Measurements from ENCODE around the gene SRBD1.
A peak's percentile ranks its signal among the peaks of the same experiment; 100 is the strongest.

Gene SRBD1

GRCh38 chr2:45554742-45555140 lies 56.3 kb downstream of the SRBD1 start:
- POLR2A ChIA-PET = interaction anchor here (0.6 kb wide), 1 partner anchor 60 kb away, joined by 3 read pairs; no protein-coding TSS in a partner anchor
- DNase-seq = no peak
- peaks cover 10 to 30% (median 23%) of the 10 kb centered on the region in 4 experiments for H3K36me3 ChIP-seq (ENCODE audit: control insufficient read depth in 4 of 4, insufficient read depth in 4 of 4, low read length in 3 of 4)

GRCh38 chr2:45554073-45554741 lies 56.9 kb downstream of the SRBD1 start:
- Histone ChIP-seq H3K27ac (ENCODE audit: insufficient read depth in 1 of 2, low read depth in 1 of 2, low read length in 2 of 2, poor library complexity in 1 of 2, severe bottlenecking in 2 of 2) (no peak overlapping the region), H3K9me3 (ENCODE audit: control extremely low read depth in 1 of 5, control insufficient read depth in 4 of 5, insufficient read depth in 2 of 5, low read depth in 1 of 5, low read length in 4 of 5) (no peaks in the 10 kb centered on the region), H3K4me1 (ENCODE audit: control extremely low read depth in 1 of 4, control insufficient read depth in 4 of 4, insufficient read depth in 4 of 4, low read length in 3 of 4) (no peaks in the 10 kb centered on the region), H3K27me3 (replicated peaks in 2 of 5; ENCODE audit: control insufficient read depth in 4 of 5, insufficient read depth in 5 of 5, low read length in 4 of 5) (no peaks in the 10 kb centered on the region), H3K4me3 (ENCODE audit: control insufficient read depth in 1 of 7, extremely low read depth in 1 of 7, insufficient read depth in 4 of 7, low read depth in 2 of 7, low read length in 6 of 7) (no peak overlapping the region), H3K36me3 (ENCODE audit: control insufficient read depth in 4 of 4, insufficient read depth in 4 of 4, low read length in 3 of 4) (peaks cover 10 to 30% (median 23%) of the 10 kb centered on the region in 4 experiments)
- WGBS (ENCODE audit: insufficient coverage) = 43% methylated on average over 1 of the region's 2 CpGs
- ChIA-PET POLR2A (interaction anchor here (0.6 kb wide), 1 partner anchor 59 kb away, joined by 3 read pairs; no protein-coding TSS in a partner anchor), CTCF (interaction anchor here (1.1 kb wide), 1 partner anchor 23 kb away, joined by 3 read pairs; no protein-coding TSS in a partner anchor)
- DNase-seq = no peak

More at GRCh38 chr2:45554742-45555140, 56.3 kb downstream of the SRBD1 start:
- 88% methylated on average over 1 of the region's 1 CpG for WGBS (ENCODE audit: insufficient coverage)
- Histone ChIP-seq H3K27ac (ENCODE audit: insufficient read depth in 1 of 2, low read depth in 1 of 2, low read length in 2 of 2, poor library complexity in 1 of 2, severe bottlenecking in 2 of 2) (no peak overlapping the region), H3K4me1 (ENCODE audit: control extremely low read depth in 1 of 4, control insufficient read depth in 4 of 4, insufficient read depth in 4 of 4, low read length in 3 of 4) (no peaks in the 10 kb centered on the region), H3K27me3 (replicated peaks in 2 of 5; ENCODE audit: control insufficient read depth in 4 of 5, insufficient read depth in 5 of 5, low read length in 4 of 5) (no peaks in the 10 kb centered on the region), H3K4me3 (ENCODE audit: control insufficient read depth in 1 of 7, extremely low read depth in 1 of 7, insufficient read depth in 4 of 7, low read depth in 2 of 7, low read length in 6 of 7) (no peak overlapping the region), H3K9me3 (ENCODE audit: control extremely low read depth in 1 of 5, control insufficient read depth in 4 of 5, insufficient read depth in 2 of 5, low read depth in 1 of 5, low read length in 4 of 5) (no peaks in the 10 kb centered on the region)
- CTCF ChIA-PET = interaction anchor here (0.7 to 1.1 kb wide), 2 partner anchors 23 to 1262 kb away, joined by 3 read pairs; no protein-coding TSS in a partner anchor

GRCh38 chr2:45551862-45552261 lies 59.2 kb downstream of the SRBD1 start:
- H3K9me3 ChIP-seq (ENCODE audit: control extremely low read depth in 1 of 5, control insufficient read depth in 4 of 5, insufficient read depth in 2 of 5, low read depth in 1 of 5, low read length in 4 of 5) = no peaks in the 10 kb centered on the region
- ChIA-PET CTCF (no interaction called here), POLR2A (no interaction called here)
- no peaks in the 10 kb centered on the region for H3K4me1 ChIP-seq (ENCODE audit: control extremely low read depth in 1 of 4, control insufficient read depth in 4 of 4, insufficient read depth in 4 of 4, low read length in 3 of 4)
- DNase-seq = no peak
- WGBS (ENCODE audit: insufficient coverage) = 97% methylated on average over 3 of the region's 5 CpGs
- no peak overlapping the region for H3K4me3 ChIP-seq (ENCODE audit: control insufficient read depth in 1 of 7, extremely low read depth in 1 of 7, insufficient read depth in 4 of 7, low read depth in 2 of 7, low read length in 6 of 7)
- H3K27me3 ChIP-seq (replicated peaks in 2 of 5; ENCODE audit: control insufficient read depth in 4 of 5, insufficient read depth in 5 of 5, low read length in 4 of 5) = no peaks in the 10 kb centered on the region
- H3K27ac ChIP-seq (ENCODE audit: insufficient read depth in 1 of 2, low read depth in 1 of 2, low read length in 2 of 2, poor library complexity in 1 of 2, severe bottlenecking in 2 of 2) = no peak overlapping the region
- H3K36me3 ChIP-seq (ENCODE audit: control insufficient read depth in 4 of 4, insufficient read depth in 4 of 4, low read length in 3 of 4) = peaks cover 14 to 30% (median 23%) of the 10 kb centered on the region in 4 experiments

- Histone ChIP-seq H3K36me3 (ENCODE audit: control insufficient read depth in 4 of 4, insufficient read depth in 4 of 4, low read length in 3 of 4) (peaks cover 31 to 58% (median 48%) of the 10 kb centered on the region in 4 experiments), H3K27me3 (replicated peaks in 2 of 5; ENCODE audit: control insufficient read depth in 4 of 5, insufficient read depth in 5 of 5, low read length in 4 of 5) (no peaks in the 10 kb centered on the region), H3K4me1 (ENCODE audit: control extremely low read depth in 1 of 4, control insufficient read depth in 4 of 4, insufficient read depth in 4 of 4, low read length in 3 of 4) (no peaks in the 10 kb centered on the region), H3K27ac (ENCODE audit: insufficient read depth in 1 of 2, low read depth in 1 of 2, low read length in 2 of 2, poor library complexity in 1 of 2, severe bottlenecking in 2 of 2) (no peak overlapping the region), H3K9me3 (ENCODE audit: control extremely low read depth in 1 of 5, control insufficient read depth in 4 of 5, insufficient read depth in 2 of 5, low read depth in 1 of 5, low read length in 4 of 5) (peaks cover 7 to 23% (median 17%) of the 10 kb centered on the region in 5 experiments), H3K4me3 (ENCODE audit: control insufficient read depth in 1 of 7, extremely low read depth in 1 of 7, insufficient read depth in 4 of 7, low read depth in 2 of 7, low read length in 6 of 7) (no peak overlapping the region)
- ChIA-PET POLR2A (interaction anchor here (0.7 kb wide), 1 partner anchor 476 kb away, joined by 3 read pairs; no protein-coding TSS in a partner anchor), CTCF (interaction anchor here (0.9 kb wide), 1 partner anchor 14 kb away, joined by 3 read pairs; no protein-coding TSS in a partner anchor)
- DNase-seq = peak in 2 of 3 donors; percentile 15 to 21
These were observed 65.1 kb downstream of the SRBD1 start for GRCh38 chr2:45545943-45546342.

- CTCF ChIA-PET = interaction anchor here (1.4 kb wide), 1 partner anchor 50 kb away, joined by 4 read pairs; no protein-coding TSS in a partner anchor
- Histone ChIP-seq H3K4me1 (ENCODE audit: control extremely low read depth in 1 of 4, control insufficient read depth in 4 of 4, insufficient read depth in 4 of 4, low read length in 3 of 4) (no peaks in the 10 kb centered on the region), H3K4me3 (ENCODE audit: control insufficient read depth in 1 of 7, extremely low read depth in 1 of 7, insufficient read depth in 4 of 7, low read depth in 2 of 7, low read length in 6 of 7) (no peak overlapping the region), H3K9me3 (ENCODE audit: control extremely low read depth in 1 of 5, control insufficient read depth in 4 of 5, insufficient read depth in 2 of 5, low read depth in 1 of 5, low read length in 4 of 5) (peaks cover 7 to 28% (median 22%) of the 10 kb centered on the region in 5 experiments), H3K36me3 (ENCODE audit: control insufficient read depth in 4 of 4, insufficient read depth in 4 of 4, low read length in 3 of 4) (peaks cover 31 to 70% (median 54%) of the 10 kb centered on the region in 4 experiments), H3K27ac (ENCODE audit: insufficient read depth in 1 of 2, low read depth in 1 of 2, low read length in 2 of 2, poor library complexity in 1 of 2, severe bottlenecking in 2 of 2) (no peak overlapping the region), H3K27me3 (replicated peaks in 2 of 5; ENCODE audit: control insufficient read depth in 4 of 5, insufficient read depth in 5 of 5, low read length in 4 of 5) (no peaks in the 10 kb centered on the region)
- WGBS (ENCODE audit: insufficient coverage) = 100% methylated on average over 1 of the region's 1 CpG
- no peak for DNase-seq
- POLR2A ChIA-PET = no interaction called here
These were observed 67.8 kb downstream of the SRBD1 start for GRCh38 chr2:45543257-45543656.

GRCh38 chr2:45542013-45542412 lies 69.1 kb downstream of the SRBD1 start:
- Histone ChIP-seq H3K27me3 (replicated peaks in 2 of 5; ENCODE audit: control insufficient read depth in 4 of 5, insufficient read depth in 5 of 5, low read length in 4 of 5) (no peaks in the 10 kb centered on the region), H3K4me3 (ENCODE audit: control insufficient read depth in 1 of 7, extremely low read depth in 1 of 7, insufficient read depth in 4 of 7, low read depth in 2 of 7, low read length in 6 of 7) (no peak overlapping the region), H3K36me3 (ENCODE audit: control insufficient read depth in 4 of 4, insufficient read depth in 4 of 4, low read length in 3 of 4) (peaks cover 31 to 82% (median 61%) of the 10 kb centered on the region in 4 experiments), H3K9me3 (ENCODE audit: control extremely low read depth in 1 of 5, control insufficient read depth in 4 of 5, insufficient read depth in 2 of 5, low read depth in 1 of 5, low read length in 4 of 5) (peaks cover 7 to 28% (median 22%) of the 10 kb centered on the region in 5 experiments), H3K27ac (ENCODE audit: insufficient read depth in 1 of 2, low read depth in 1 of 2, low read length in 2 of 2, poor library complexity in 1 of 2, severe bottlenecking in 2 of 2) (no peak overlapping the region), H3K4me1 (ENCODE audit: control extremely low read depth in 1 of 4, control insufficient read depth in 4 of 4, insufficient read depth in 4 of 4, low read length in 3 of 4) (no peaks in the 10 kb centered on the region)
- DNase-seq = no peak
- 95% methylated on average over 6 of the region's 6 CpGs for WGBS (ENCODE audit: insufficient coverage)
- ChIA-PET POLR2A (no interaction called here), CTCF (no interaction called here)

- Histone ChIP-seq H3K36me3 (ENCODE audit: control insufficient read depth in 4 of 4, insufficient read depth in 4 of 4, low read length in 3 of 4) (peaks cover 29 to 83% (median 59%) of the 10 kb centered on the region in 4 experiments), H3K4me1 (ENCODE audit: control extremely low read depth in 1 of 4, control insufficient read depth in 4 of 4, insufficient read depth in 4 of 4, low read length in 3 of 4) (no peaks in the 10 kb centered on the region), H3K27me3 (replicated peaks in 2 of 5; ENCODE audit: control insufficient read depth in 4 of 5, insufficient read depth in 5 of 5, low read length in 4 of 5) (no peaks in the 10 kb centered on the region), H3K9me3 (ENCODE audit: control extremely low read depth in 1 of 5, control insufficient read depth in 4 of 5, insufficient read depth in 2 of 5, low read depth in 1 of 5, low read length in 4 of 5) (peaks cover 7 to 28% (median 22%) of the 10 kb centered on the region in 5 experiments), H3K27ac (ENCODE audit: insufficient read depth in 1 of 2, low read depth in 1 of 2, low read length in 2 of 2, poor library complexity in 1 of 2, severe bottlenecking in 2 of 2) (no peak overlapping the region), H3K4me3 (ENCODE audit: control insufficient read depth in 1 of 7, extremely low read depth in 1 of 7, insufficient read depth in 4 of 7, low read depth in 2 of 7, low read length in 6 of 7) (no peak overlapping the region)
- ChIA-PET CTCF (interaction anchor here (1.0 kb wide), 1 partner anchor 26 kb away, joined by 4 read pairs; no protein-coding TSS in a partner anchor), POLR2A (no interaction called here)
- WGBS (ENCODE audit: insufficient coverage) = 100% methylated on average over 2 of the region's 2 CpGs
- peak in 2 of 3 donors; percentile 13 to 22 for DNase-seq
These were observed 69.6 kb downstream of the SRBD1 start for GRCh38 chr2:45541450-45541849.

All from common myeloid progenitor, CD34-positive (primary cell).